CD4-positive, alpha-beta T cell treated with Interferon gamma for 1 hour (primary cell): ENCODE data around the gene ESYT3.
A peak's percentile ranks its signal among the peaks of the same experiment; 100 is the strongest.
"Not testable (repeated sequence)": the region's sequence is repeated elsewhere in the genome, so short reads cannot be mapped to it uniquely, and the experiment has no call there.

Experiments
- DNase-seq: peaks from one replicate; pipeline ENCODE4 v3.0.0-alpha.2; 2020

The ESYT3 gene

DNA sequence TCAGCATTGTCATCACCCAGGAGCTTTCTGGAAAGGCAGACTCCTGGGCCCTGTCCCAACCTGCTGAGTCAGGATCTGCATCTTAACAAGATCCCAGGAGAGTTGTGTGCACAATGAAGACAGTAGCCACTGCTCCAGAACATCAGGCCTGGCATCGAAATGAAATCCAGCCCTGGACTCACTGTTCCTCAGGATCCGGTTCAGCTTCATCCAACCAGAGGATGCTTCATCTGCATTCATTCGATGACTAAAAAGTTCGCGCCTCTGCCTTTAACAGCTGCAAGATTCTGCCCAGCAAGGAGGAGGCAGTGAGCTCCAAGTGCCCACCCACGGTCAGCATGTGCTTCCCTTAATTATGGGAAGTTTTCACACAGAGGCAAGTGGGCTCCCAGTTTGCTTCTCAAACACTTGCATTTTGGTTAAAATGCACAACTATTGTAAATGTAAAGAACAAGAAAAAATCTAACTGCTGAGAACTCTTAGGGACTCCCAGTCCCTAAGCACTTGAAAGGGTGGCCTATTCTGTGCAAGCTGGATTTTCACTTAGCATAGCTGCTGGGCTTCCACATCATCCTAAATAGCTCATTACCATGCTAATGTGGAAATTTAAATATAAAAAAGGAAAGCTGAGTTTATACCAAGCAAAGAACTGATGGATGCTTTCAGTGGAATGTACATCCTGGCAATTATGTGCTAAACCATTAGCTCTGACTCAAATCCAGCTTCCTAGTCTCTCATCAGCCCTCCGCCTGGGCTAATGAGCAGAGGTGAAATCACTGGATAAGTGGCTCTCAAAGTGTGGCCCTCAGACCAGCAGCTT lies 25.5 kb upstream of the ESYT3 start:
- DNase-seq: no peak

DNA sequence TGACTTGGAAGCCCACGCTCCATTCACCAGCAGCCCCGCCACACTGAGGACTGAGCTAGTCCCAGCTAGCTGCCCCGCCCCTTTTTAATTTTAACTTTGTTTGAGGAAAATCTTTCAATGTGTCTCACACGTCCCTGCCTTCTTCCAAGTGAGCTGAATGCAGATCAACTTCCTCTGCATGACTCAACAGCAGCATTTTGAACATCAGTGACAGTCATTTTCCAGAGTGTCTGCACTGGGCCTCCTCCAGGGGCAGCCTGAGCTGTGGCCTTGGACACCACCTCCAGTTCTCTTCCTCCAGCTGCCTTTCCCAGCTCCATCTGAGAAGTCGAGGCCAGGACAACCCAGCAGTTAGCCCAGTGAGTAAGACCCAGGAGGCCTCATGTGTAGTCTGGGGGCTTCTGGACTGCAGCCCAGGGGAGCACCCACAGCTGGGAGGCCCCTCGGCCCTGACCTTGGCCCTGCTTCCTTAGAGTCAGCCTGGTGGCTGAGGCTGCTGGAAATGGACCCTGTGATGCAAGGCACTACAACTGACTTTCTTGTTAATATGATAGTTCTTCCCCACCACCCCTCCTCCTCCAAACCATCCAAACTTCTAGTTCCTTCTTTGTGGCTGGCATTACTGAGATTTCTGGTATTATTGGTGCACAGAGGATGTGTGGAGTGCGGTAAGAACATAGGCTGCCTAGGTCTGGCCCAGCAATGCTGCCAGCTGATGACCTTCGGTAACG lies 21.4 kb upstream of the ESYT3 start:
- DNase-seq: peak; percentile 10

DNA sequence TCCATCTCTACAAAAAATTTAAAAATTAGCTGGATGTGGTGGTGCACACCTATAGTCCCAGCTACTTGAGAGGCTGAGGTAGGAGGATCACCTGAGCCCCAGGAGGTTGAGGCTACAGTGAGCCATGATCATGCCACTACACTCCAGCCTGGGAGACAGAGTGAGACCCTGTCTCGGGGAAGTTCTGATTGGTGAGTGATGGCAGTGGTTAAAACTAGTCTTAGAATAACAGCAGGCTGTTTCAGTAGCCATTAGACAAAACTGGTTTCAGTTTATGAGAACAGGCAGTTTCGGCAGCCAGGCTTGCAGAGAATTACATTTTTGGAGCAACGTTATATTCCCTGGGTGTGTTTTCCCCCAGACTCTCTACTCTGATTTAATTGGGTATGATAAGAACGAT lies 18.2 kb upstream of the ESYT3 start:
- not testable (repeated sequence) for DNase-seq

DNA sequence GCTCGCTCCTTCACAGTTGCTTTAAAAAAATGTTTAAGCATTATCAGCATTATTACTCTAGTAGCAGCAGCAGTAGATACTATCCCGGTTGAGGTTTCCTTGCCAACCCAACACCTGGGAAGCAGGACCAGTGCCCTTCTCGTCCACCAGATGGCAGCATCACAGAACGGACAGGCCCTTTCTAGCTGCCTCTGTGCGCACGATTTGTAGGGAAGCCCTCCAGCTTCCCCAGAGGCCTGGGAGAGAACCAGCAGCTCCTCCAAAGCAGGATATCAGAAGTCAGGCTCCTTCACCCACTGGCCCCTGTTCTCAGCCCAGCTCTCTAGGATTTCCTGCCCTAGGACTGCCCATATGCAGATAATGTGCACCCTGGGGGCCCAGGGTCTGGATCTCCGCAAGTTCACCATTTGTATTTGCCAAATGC lies 16.8 kb upstream of the ESYT3 start:
- peak; percentile 42 for DNase-seq

DNA sequence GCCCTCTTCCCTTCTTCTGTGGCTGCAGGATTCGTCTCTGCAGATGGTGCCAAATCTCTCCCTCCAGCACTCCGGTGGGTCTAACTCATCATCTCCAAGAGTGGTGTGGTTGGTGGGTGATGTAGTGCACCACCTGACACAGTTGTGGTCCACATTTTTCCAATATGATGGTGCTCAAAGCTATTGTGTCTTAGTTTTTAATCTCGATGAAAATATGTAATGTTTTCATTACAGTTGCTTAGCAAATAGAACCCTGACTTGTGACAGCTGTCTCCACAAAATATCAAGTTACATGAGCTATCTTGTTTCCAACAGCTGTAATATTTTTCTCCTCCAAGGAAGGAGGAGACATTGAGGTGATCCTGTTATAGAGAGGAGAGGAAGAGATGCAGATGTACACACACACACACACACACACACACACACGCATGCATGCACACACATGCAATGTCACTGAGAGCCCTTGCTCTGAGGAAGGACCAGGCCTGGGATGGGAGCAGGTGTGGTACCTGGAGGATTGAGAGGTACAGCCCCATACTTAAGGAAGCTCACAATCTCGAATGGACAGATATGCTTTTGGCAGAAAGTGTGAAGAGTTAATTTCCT lies 15.7 kb upstream of the ESYT3 start:
- DNase-seq: no peak

DNA sequence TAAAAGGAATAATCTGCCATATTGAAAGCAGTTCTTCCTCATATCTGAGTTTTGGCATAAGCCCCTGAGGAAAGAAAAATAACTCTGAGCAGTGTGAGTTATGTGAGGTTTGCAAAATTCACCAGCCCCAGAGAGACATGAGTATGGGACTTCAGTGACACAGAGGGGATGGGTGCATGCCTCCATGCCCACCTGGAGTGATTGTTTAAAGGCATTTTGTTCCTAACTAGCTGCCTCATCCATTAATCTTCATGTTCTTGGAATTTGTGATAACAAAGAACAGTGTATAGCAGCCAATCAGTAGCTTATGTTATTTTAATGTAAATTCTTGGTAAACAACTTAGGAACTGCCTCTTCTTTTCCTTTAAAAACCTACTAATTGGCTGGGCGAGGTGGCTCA lies 11.1 kb upstream of the ESYT3 start:
- no peak for DNase-seq

DNA sequence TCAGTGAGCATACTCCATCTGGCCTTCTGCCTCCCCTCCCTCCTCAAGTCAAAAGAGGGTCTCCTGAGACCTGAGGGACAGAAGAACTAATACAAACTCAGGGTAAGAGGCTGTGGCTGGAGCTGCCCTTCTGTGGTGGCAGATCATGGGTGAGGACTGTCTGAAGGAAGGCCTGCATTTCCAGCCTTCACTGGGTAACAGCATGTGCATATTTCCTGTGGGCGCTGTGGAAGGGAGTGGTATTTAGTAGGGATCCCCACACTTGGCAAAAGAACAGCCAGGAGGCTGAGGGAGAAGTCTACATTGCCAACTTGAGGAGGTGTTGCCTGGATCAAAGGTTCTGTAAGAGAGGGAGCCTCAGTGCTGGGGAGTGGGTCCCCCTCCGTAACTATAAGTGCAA lies 10.1 kb upstream of the ESYT3 start:
- no peak for DNase-seq

DNA sequence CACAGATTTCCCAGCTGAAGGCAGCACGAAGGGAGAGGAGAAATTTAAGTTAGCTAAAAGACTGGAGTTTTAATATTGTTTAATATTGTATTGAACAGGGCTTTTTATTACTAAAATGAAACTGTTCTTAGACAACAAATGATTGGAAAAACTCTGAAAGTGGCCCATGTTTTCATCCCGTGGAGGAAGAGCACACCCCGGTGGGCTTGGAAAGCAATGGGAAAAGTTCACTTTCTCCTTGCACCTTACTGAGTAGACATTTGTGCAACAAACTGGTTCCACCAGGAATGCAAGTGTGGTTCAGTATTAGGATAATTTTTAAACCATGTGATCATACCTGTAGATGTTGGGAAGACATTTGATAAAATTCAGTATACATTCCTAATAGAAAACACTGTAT lies 8.2 kb upstream of the ESYT3 start:
- no peak for DNase-seq

DNA sequence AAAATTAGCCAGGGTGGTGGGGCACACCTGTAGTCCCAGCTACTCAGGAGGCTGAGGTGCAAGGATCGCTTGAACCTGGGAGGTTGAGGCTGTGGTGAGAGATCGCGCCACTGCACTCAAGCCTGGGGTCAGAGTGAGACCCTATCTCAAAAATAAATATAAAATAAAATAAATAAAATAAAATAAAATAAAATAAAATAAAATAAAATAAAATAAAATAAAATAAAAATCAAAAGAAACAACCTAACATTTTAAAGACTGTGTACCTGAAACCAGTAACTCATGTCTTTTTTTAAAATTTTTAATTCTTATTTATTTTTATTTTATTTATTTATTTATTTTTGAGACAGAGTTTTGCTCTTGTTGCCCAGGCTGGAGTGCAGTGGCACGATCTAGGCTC lies 7.7 kb upstream of the ESYT3 start:
- DNase-seq: not testable (repeated sequence)

DNA sequence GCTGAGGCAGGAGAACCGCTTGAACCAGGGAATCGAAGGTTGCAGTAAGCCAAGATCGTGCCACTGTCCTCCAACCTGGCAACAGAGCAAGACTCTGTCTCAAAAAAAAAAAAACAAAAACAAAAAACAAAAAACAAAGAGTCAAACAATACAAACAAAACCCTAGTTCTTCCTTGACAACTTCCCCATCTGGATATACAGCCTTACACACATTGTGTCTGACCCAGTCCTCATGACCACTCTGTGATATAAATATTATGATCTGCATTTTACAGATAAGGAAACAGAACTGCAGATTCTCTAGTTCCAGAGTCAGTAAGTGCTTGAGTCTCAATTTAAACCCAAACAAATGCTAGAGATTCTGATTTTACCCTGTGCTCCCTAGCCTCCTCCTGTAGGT lies 4.8 kb upstream of the ESYT3 start:
- DNase-seq: no peak

DNA sequence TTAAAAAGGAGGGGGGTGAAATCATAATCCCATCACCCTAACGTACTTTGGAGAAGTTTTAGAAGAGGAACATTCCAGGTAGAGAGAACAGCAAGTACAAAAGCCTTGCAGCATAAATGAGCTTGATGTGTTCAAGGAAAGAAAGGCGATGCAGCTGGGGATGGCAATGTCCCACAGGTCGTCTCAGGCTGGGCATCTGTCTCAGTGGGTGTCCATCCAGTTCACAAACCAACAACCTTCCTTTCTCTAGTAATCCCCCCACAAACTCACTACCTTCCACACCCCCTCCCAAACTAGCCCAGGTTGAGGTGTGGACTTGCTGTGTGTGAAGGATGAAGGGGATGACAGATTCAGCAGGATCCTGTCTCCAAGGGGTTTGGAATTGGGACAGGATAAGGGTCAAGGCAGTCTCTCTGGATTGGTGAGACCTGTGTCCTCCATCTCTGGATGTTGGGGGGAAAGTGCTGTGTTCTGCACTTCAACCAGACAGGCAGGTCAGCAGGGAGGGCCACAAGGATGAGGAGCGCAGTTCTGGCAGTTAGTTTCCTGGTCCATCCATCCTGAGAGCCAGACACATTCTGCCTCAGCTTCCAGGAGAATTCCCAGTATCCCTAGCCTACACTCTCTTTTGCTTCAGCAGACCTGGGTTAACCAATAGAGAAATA lies 1.7 kb upstream of the ESYT3 start:
- DNase-seq: no peak

DNA sequence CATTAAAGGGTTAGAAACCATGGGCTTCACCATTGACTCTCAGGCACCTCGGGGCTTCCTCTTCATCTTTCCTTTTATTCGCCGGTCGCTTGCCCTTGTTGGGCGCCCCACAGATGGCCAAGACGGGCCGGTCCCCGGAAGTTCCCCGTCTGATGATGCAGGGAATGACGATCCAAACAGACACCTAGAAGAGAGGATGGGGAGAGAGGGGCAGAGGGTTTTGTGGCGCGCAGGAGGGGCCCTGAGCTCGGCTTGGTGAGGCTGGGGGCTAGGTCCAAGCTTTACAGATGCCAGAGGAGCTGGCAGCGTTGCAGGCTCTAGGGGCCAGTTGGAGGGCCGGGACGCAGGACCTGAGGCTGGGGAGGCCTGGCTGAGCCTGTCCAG lies 532 bp upstream of the ESYT3 start:
- no peak for DNase-seq

DNA sequence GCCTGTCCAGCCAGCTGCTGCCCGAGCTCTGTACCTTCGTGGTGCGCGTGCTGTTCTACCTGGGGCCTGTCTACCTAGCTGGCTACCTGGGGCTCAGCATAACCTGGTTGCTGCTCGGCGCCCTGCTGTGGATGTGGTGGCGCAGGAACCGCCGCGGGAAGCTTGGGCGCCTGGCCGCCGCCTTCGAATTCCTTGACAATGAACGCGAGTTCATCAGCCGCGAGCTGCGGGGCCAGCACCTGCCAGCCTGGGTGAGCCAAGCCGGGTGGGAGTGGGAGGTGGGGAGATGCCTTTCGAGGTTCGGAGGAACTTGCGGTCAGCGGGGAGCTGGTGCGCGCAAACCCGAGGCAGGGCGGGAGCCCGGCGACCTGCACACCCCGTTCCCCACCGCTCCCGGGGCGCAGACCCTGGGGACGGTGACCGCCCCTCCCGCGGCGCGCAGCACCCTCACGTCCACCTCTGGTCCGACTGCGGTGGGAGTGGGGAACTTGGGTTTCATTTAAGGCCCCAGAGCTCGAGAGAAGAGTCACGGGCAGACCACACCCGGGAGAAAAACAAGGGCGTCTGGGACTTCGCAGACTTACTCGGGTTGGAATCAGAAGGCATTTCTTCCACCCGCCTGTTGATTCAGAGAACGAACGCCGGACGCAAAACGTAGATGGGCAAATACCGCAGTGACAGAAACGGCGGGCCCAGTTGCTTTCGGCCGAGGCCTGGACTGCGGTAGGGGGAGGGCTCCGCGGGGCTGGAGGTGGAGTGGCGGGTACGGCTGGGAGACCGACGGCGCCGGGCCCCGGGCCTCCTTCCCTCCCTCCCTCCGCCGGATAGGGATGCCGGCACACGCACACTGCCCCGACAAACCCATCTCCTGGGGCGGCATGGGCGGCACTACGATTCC lies 708 bp downstream of the ESYT3 start:
- DNase-seq: no peak

DNA sequence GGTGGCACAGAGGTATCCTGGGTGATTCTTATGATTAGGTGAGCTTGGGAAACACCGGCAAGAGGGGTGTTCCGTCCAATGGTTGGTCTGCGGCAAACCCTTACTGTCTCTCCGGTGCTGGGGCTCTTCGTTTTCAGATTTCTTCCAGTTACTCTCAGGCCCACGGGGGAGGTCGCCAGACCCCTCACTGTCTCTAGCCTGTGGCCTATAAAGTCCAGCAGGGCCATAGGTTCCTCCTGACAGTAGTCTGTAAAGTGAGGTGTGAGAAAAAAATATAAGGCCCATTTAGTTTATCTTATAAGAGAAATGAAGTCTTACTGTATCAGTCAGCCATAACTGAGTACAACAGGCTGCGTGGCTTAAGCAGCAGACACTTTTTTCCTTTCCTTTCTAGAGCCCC lies 1.4 kb downstream of the ESYT3 start:
- no peak for DNase-seq

DNA sequence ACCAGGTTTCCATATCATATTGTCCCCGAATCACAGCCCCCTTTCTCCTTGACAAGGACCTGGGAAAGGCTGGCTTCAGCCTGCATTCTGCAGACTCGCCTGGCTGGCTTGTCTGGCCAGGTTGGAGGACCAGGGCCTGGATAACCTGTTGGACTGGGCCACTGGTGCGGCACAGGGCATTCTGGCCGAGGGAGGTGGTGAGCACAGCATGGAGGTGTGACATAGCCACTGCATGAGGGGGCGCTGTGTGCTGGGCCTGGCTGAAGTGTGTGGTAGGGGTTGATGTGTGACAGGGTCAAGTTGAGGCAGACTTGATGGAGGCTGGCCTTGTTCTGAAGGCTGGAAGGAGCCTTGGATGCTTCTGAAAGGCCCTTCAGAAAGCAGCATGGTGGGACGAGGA lies 2.9 kb downstream of the ESYT3 start:
- no peak for DNase-seq

DNA sequence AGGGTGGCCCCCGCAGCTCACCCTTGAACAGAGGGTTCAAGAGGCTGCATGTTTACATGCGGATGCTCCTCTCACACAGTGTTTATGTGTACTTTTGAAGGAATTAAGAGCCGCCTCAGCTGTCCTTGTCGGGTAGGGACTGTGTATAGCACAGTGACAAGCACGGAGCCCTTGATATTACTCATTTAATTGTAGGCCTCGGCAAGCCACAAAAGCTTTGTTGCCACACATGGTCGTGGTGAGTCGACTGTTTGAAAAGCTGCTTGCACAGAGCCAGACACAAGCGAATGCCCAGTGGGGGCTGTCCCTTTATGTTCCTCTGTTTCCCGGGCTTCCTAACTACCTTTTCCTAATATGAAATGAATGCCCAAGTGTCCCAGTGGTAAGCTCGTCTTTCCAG lies 4.5 kb downstream of the ESYT3 start:
- DNase-seq: no peak

DNA sequence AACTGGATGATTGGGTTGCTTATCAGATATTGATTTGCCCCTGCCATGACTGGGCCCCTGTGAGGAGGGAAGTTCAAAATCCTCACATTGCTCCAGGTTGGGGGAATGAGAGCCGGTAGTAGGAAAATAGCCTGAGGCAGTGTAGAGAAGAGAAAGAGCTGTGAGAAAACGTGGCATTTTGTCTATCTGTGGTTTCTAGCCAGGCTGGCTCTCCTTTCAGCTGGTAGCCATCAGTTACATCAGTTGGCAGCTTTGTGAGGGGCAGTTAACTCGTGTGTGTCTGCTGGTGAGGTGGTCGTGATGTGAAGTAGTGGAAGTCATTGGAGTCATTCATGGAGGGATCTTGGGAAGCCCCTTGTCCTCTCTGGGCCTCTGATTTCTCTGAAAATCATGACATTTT lies 5.2 kb downstream of the ESYT3 start:
- DNase-seq: no peak

DNA sequence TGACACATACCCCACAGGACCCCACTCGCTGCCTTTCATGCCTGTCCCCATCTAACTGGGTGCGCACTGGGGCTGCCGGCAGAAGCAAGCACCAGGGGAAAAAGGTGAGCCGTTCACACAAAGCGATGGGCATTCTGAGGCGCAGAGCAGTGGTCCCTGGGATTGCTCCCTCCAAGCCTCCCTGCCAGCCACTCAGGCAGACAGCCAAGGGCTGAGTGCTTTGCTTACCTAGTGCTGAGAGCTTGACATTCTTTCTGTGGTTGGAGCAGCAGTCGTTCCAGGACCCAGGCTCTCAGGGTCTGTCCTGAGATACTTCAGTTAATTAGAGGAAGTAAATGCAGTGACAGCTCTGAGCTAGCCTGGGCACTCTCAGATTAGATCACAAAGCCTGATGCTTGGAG lies 5.7 kb downstream of the ESYT3 start:
- no peak for DNase-seq

DNA sequence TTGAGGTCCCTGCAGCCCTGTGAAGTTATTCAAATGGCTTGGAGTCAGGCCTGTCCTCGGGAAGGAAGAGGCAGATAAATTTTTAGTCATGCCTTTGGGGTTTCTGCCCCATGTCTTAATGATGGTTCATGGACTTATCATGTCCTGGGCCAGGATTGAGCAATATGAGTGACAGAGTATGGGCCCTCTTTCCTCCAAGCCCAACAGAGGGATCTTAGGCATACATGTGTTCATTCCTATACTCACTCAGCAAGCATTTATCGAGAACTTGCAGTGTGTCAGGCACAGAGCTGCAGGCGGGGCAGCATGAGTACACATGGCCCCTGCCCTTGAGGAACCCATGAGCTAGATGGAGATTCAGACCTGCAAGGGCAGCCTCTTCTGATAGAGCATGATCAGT lies 6.2 kb downstream of the ESYT3 start:
- no peak for DNase-seq

DNA sequence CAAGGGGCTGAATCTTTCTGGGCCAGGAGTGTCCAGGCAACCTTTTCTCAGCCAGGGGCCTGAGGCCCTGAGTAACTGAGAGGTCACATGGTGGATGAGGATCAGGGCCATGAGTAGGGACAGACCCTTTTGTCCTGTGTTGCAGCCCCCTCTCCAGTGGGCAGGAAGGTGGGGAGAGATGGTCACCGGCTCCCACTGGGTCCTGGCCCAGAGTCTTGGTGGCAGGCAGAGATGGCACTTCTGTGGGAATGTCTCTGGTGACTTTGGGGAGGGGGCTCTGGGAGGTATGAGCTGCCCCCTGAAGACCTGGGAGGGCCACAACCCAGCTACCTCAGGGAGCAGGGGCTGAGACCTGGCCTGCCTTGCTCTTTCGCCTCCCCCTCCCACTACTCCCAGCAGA lies 6.8 kb downstream of the ESYT3 start:
- DNase-seq: no peak

DNA sequence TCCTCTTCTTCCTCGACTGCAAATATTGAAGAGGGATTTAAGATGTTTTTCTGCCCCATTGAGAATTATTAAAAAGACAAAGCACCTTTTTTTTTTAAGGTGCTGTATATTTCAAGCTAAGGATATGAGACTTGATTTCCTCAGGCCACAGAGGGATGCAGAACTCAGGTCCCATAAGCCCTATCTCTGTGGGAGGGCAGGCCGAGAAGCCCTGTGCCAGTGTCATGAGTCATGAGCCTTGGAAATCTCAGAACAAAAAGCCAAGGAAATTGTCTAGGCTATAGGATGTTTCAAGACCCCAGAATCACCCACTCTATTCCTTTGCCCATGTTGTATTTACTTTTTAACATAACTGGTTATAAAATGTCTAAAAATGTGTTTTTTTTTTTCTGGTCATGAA lies 7.3 kb downstream of the ESYT3 start:
- no peak for DNase-seq

DNA sequence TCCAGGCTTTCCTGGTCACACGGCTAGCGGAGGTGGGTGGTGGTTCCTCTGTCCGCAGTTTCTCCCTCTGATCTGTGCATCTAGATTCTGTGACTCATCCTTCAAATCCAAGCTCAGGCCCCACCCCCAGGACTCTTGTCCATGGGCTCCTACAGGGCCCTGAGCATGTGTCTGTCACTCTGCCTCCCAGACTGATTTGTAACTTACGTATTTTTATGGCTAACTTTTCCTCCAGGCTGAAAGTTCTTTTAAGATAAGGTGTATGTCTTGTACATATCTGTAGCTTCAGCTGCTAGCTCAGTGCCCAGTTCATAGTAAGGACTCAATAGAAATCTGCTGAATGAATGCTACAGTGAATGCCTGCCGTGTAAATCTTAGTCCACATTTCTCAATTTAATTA lies 8.0 kb downstream of the ESYT3 start:
- DNase-seq: no peak

DNA sequence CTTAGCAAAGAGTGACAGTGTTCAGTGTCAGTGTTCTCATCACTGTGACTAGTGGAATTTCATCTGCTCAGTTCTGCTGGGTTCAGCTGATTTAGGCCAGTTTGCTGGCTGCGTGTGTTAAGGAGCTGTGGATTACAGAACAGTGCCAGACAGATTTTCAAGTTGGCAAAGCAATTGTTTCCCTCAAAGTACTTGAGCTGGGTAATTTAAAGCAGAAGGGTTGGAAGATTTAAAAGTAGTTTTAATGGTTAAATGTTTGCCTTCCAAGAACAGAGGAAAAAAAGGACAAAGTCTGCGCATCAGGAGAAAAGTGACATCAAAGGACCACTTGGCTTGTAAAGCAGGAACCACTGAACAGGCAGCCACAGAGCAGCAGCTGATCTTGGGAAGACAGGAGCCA lies 8.7 kb downstream of the ESYT3 start:
- DNase-seq: no peak
